IMR-90 (cell line): ENCODE results near the gene ARHGEF6. TPM values are rescaled to one million over a fixed set of nuclear protein-coding genes. Genes with fewer than 3 reads are reported as not detected.

ENCODE experiments used
- ATAC-seq: fragments of 200-7000 bp; cut with Tn5 transposase; 2 replicates; pipeline ENCODE4 v1.9.1; 2020; ENCODE audit warnings: low read depth, mild to moderate bottlenecking, moderate library complexity
- BruUV-seq: library from RNA; stranded (reverse); fragments of 400-500 nt; replicated peaks from 2 replicates; lab custom pipeline; 2021; lab: Mats Ljungman, UMichigan
- CTCF ChIA-PET: fragments of 300-600 bp; formaldehyde crosslinking; extraction: SDS; loops from one replicate; lab custom pipeline; 2021; ENCODE audit warnings: antibody characterized with exemption; lab: Yijun Ruan, JAX
- POLR2A ChIA-PET: fragments of 300-600 bp; sonication (Branson Sonifier 250); formaldehyde crosslinking; loops from one replicate; lab custom pipeline; 2022; ENCODE audit warnings: antibody characterized with exemption; ENCODE audit not compliant: unreplicated experiment; lab: Charles Lee
- DNase-seq: peaks from one replicate; pipeline ENCODE4 v3.0.0; 2013
- H2AFZ ChIP-seq: replicated peaks from 2 replicates; pipeline ENCODE3; 2013; ENCODE audit warnings: low read length, mild to moderate bottlenecking; ENCODE audit not compliant: poor library complexity
- H2AK5ac ChIP-seq: 2 replicates; pipeline ENCODE4 v1.6.1; 2013; ENCODE audit warnings: low read depth, low read length, inconsistent platforms
- H2AK9ac ChIP-seq: replicated peaks from 2 replicates; pipeline ENCODE3; 2013; ENCODE audit warnings: mild to moderate bottlenecking, low read depth, low read length, moderate library complexity; ENCODE audit not compliant: poor library complexity
- H2BK120ac ChIP-seq: 2 replicates; pipeline ENCODE4 v1.6.1; 2013; ENCODE audit warnings: low read depth, low read length, inconsistent platforms
- H2BK15ac ChIP-seq: 3 replicates; pipeline ENCODE4 v1.6.1; 2013; ENCODE audit warnings: low read depth, low read length, inconsistent platforms
- H2BK20ac ChIP-seq: 2 replicates; pipeline ENCODE4 v1.6.1; 2013; ENCODE audit warnings: low read depth, mild to moderate bottlenecking, inconsistent platforms, low read length, moderate library complexity
- H2BK5ac ChIP-seq: 2 replicates; pipeline ENCODE4 v1.6.1; 2013; ENCODE audit warnings: mild to moderate bottlenecking, low read depth, low read length, inconsistent platforms; ENCODE audit not compliant: poor library complexity, severe bottlenecking
- H3K14ac ChIP-seq: replicated peaks from 2 replicates; pipeline ENCODE4 v1.6.1; 2013; ENCODE audit warnings: low read depth, low read length, inconsistent platforms
- H3K18ac ChIP-seq: 2 replicates; pipeline ENCODE4 v1.6.1; 2013; ENCODE audit warnings: low read depth, low read length, control low read depth
- H3K23ac ChIP-seq: 2 replicates; pipeline ENCODE4 v1.6.1; 2013; ENCODE audit warnings: low read depth, low read length, inconsistent platforms
- H3K27ac ChIP-seq: 2 replicates; pipeline ENCODE4 v1.5.1; 2013; ENCODE audit warnings: mild to moderate bottlenecking, control low read depth, low read length; ENCODE audit not compliant: insufficient read depth
- H3K27me3 ChIP-seq: 2 replicates; pipeline ENCODE4 v1.6.1; 2013; ENCODE audit warnings: low read length; ENCODE audit not compliant: control insufficient read depth, insufficient read depth
- H3K36me3 ChIP-seq: 2 replicates; pipeline ENCODE4 v1.6.1; 2013; ENCODE audit warnings: low read length, mixed read lengths; ENCODE audit not compliant: control insufficient read depth, insufficient read depth
- H3K4ac ChIP-seq: 2 replicates; pipeline ENCODE4 v1.6.1; 2013; ENCODE audit warnings: low read depth, low read length, inconsistent platforms
- H3K4me1 ChIP-seq: 2 replicates; pipeline ENCODE4 v1.6.1; 2013; ENCODE audit warnings: low read length, mixed read lengths; ENCODE audit not compliant: control insufficient read depth, insufficient read depth
- H3K4me2 ChIP-seq: 2 replicates; pipeline ENCODE4 v1.6.1; 2013; ENCODE audit warnings: low read depth, mild to moderate bottlenecking, control low read depth, low read length, moderate library complexity
- H3K4me3 ChIP-seq: 2 replicates; pipeline ENCODE4 v1.5.1; 2013; ENCODE audit warnings: low read depth, mild to moderate bottlenecking, control low read depth, low read length, moderate library complexity; ENCODE audit not compliant: insufficient read depth
- H3K56ac ChIP-seq: 2 replicates; pipeline ENCODE4 v1.6.1; 2013; ENCODE audit warnings: low read length, inconsistent platforms; ENCODE audit not compliant: insufficient read depth; ENCODE audit errors: extremely low read depth
- H3K79me1 ChIP-seq, 2 experiments: 2 replicates each; pipeline ENCODE4 v1.6.1; 2013; ENCODE audit warnings: low read length in 2 of 2, inconsistent platforms in 1 of 2, low read depth in 1 of 2
- H3K9ac ChIP-seq: 2 replicates; pipeline ENCODE4 v1.6.1; 2013; ENCODE audit warnings: low read depth, low read length, control low read depth
- H3K9me1 ChIP-seq: 2 replicates; pipeline ENCODE4 v1.6.1; 2013; ENCODE audit warnings: low read length, inconsistent platforms; ENCODE audit not compliant: insufficient read depth
- H3K9me3 ChIP-seq: 2 replicates; pipeline ENCODE4 v1.6.1; 2013; ENCODE audit warnings: low read length; ENCODE audit not compliant: control insufficient read depth, insufficient read depth
- H4K20me1 ChIP-seq: 2 replicates; pipeline ENCODE4 v1.6.1; 2013; ENCODE audit warnings: low read length, inconsistent platforms; ENCODE audit not compliant: insufficient read depth
- H4K5ac ChIP-seq: 2 replicates; pipeline ENCODE4 v1.6.1; 2013; ENCODE audit warnings: mild to moderate bottlenecking, low read depth, low read length, control low read depth
- H4K8ac ChIP-seq, 2 experiments: 2 replicates each; pipeline ENCODE4 v1.6.1; 2013; ENCODE audit warnings: low read depth in 2 of 2, low read length in 2 of 2, control low read depth in 1 of 2, inconsistent platforms in 1 of 2
- H4K91ac ChIP-seq: 2 replicates; pipeline ENCODE4 v1.6.1; 2013; ENCODE audit warnings: low read depth, low read length, inconsistent platforms; ENCODE audit not compliant: insufficient read depth
- CEBPB ChIP-seq: IDR thresholded peaks from 2 replicates; pipeline ENCODE4 v1.6.1; 2012; ENCODE audit warnings: low read depth, low read length, improper control_type of control experiment
- FOS ChIP-seq: fragments of 150-350 bp; IDR thresholded peaks from 2 replicates; pipeline ENCODE4 v1.6.1; 2016; ENCODE audit warnings: low read depth, low read length
- MAZ ChIP-seq: IDR thresholded peaks from 2 replicates; pipeline ENCODE4 v1.6.1; 2012; ENCODE audit warnings: low read depth, mild to moderate bottlenecking, low read length, improper control_type of control experiment, moderate library complexity, borderline replicate concordance
- MXI1 ChIP-seq: IDR thresholded peaks from 2 replicates; pipeline ENCODE4 v1.6.1; 2012; ENCODE audit warnings: low read depth, mild to moderate bottlenecking, low read length, moderate library complexity, borderline replicate concordance
- POLR2A ChIP-seq: IDR thresholded peaks from 2 replicates; pipeline ENCODE4 v1.6.1; 2012; ENCODE audit warnings: mild to moderate bottlenecking, low read depth, low read length
- RFX5 ChIP-seq: IDR thresholded peaks from 2 replicates; pipeline ENCODE4 v1.8.0; 2012; ENCODE audit warnings: low read depth, mild to moderate bottlenecking, low read length, moderate library complexity
- SMC3 ChIP-seq: fragments of 150-350 bp; IDR thresholded peaks from 2 replicates; pipeline ENCODE4 v1.6.1; 2016; ENCODE audit warnings: low read depth, mild to moderate bottlenecking, antibody characterized with exemption, low read length, moderate library complexity
- WGBS, 2 experiments: methylation state at CpG; one replicate each; pipeline versions ENCODE4 v1.1.5 to v1.1.7; 2013; ENCODE audit warnings: missing lambda C conversion rate in 2 of 2; ENCODE audit not compliant: insufficient read length in 1 of 2; ENCODE audit errors: extremely low coverage in 2 of 2; 5-methylcytosine and 5-hydroxymethylcytosine counted together
- dilution Hi-C: fragments of 300-500 bp; cut with HindIII; formaldehyde crosslinking; loops from one replicate; pipeline ENCODE4 v1.14.3; 2018; ENCODE audit warnings: low sequenced_read_pairs; ENCODE audit not compliant: unreplicated experiment
- in situ Hi-C: fragments of 300-500 bp; cut with MboI; formaldehyde crosslinking; loops from 3 replicates; pipeline ENCODE4 v1.14.3; 2019; ENCODE audit warnings: low sequenced_read_pairs, inconsistent platforms, mixed read lengths
- intact Hi-C: fragments of 100-400 bp; cut with micrococcal nuclease; formaldehyde crosslinking; loops from 2 replicates; pipeline ENCODE4 v1.10.0; 2022
- polyA plus RNA-seq, 3 experiments: library from polyadenylated mRNA; depleted of rRNA; stranded (reverse); fragments of >200 nt; gene quantifications; 2 replicates each; pipeline ENCODE4 v1.2.3, GENCODE V29; 2012; ENCODE audit warnings: low replicate concordance in 1 of 3
- total RNA-seq: library from RNA; depleted of rRNA; stranded (reverse); fragments of >200 nt; gene quantifications from 2 replicates; pipeline ENCODE4 v1.2.3, GENCODE V29; 2012

Gene ARHGEF6
- total and polyA plus RNA-seq, 2 of the 4 experiments (the other 2 are of a cell fraction), result 2.1 to 2.7 TPM

GRCh38 chrX:136802515-136802914 is 21.8 kb upstream of the ARHGEF6 start:
- H4K8ac ChIP-seq, result no peak overlapping the region
- H2AFZ ChIP-seq, result no peak overlapping the region
- no peaks in the 10 kb centered on the region for H3K9me1 ChIP-seq
- ChIA-PET CTCF (no interaction called here), POLR2A (no interaction called here)
- no peak overlapping the region for H3K4me2 ChIP-seq
- H3K56ac ChIP-seq, result no peak overlapping the region
- DNase-seq (no peak), ATAC-seq (no peak)
- no peak overlapping the region for H2BK20ac ChIP-seq
- dilution Hi-C loops, result no loop called here
- H3K9me3 ChIP-seq, result no peaks in the 10 kb centered on the region
- TF ChIP-seq CEBPB, result peak; percentile 66
- TF ChIP-seq MXI1, result no peak
- TF ChIP-seq POLR2A, result no peak
- no peak for TF ChIP-seq SMC3
- TF ChIP-seq MAZ, result no peak
- no peak for TF ChIP-seq FOS
- TF ChIP-seq RFX5, result no peak
- H2AK5ac ChIP-seq, result no peak overlapping the region
- no peak overlapping the region for H2BK15ac ChIP-seq
- H3K23ac ChIP-seq, result no peak overlapping the region
- no peak overlapping the region for H3K4ac ChIP-seq
- H3K79me1 ChIP-seq, result no peaks in the 10 kb centered on the region
- H3K36me3 ChIP-seq, result no peaks in the 10 kb centered on the region
- no CpG with 5 or more reads among the region's 2 CpGs for WGBS, 2 experiments
- BruUV-seq, result no TSS peak
- no peak overlapping the region for H4K5ac ChIP-seq
- H3K4me3 ChIP-seq, result no peak overlapping the region
- no peaks in the 10 kb centered on the region for H3K27me3 ChIP-seq
- H3K14ac ChIP-seq, result no peak overlapping the region
- H3K27ac ChIP-seq, result no peak overlapping the region
- H3K9ac ChIP-seq, result no peak overlapping the region
- intact Hi-C loops, result no loop called here
- H2BK120ac ChIP-seq, result no peak overlapping the region
- no peak overlapping the region for H3K18ac ChIP-seq
- H3K4me1 ChIP-seq, result no peaks in the 10 kb centered on the region
- H2AK9ac ChIP-seq, result no peak overlapping the region
- H2BK5ac ChIP-seq, result no peak overlapping the region
- no peaks in the 10 kb centered on the region for H4K20me1 ChIP-seq
- no peak overlapping the region for H4K91ac ChIP-seq
- in situ Hi-C loops, result no loop called here
